Thyroid gland (tissue), 4 donors: ENCODE results near the gene EXOSC9. TPM values are rescaled to one million over a fixed set of nuclear protein-coding genes. Genes with fewer than 3 reads are reported as not detected.
A peak's percentile ranks its signal among the peaks of the same experiment; 100 is the strongest.
"Not testable (repeated sequence)": the region's sequence is repeated elsewhere in the genome, so short reads cannot be mapped to it uniquely, and the experiment has no call there.

Experiments used
- DNase-seq, 2 donors: peaks; one replicate each; pipeline ENCODE4 v3.0.0-alpha.2; 2019
- H3K27ac ChIP-seq, 3 donors: fragments of 200-600 bp; sonication (generic); 1 replicate in 2 of 3; 2 replicates in 1 of 3; pipeline ENCODE4 v1.5.1; 2016 to 2019; ENCODE audit warnings: mild to moderate bottlenecking in 1 of 3, moderate library complexity in 1 of 3
- H3K27me3 ChIP-seq: fragments of 200-600 bp; sonication (generic); one replicate; pipeline ENCODE4 v1.5.1; 2019
- H3K36me3 ChIP-seq, 2 donors: fragments of 200-600 bp; sonication (generic); one replicate each; pipeline ENCODE4 v1.5.1; 2016 to 2019
- H3K4me1 ChIP-seq, 2 donors: fragments of 200-600 bp; sonication (generic); one replicate each; pipeline ENCODE4 v1.5.1; 2017 to 2019
- H3K4me3 ChIP-seq, 3 donors: fragments of 200-600 bp; sonication (generic); replicated peaks in 1 of 3; 1 replicate in 2 of 3; 2 replicates in 1 of 3; pipeline ENCODE4 v1.5.1; 2016; ENCODE audit warnings: mild to moderate bottlenecking in 1 of 3
- H3K9me3 ChIP-seq: fragments of 200-600 bp; sonication (generic); one replicate; pipeline ENCODE4 v1.5.1; 2017
- POLR2A ChIP-seq, 2 donors: fragments of 450-650 bp; IDR thresholded peaks; one replicate each; pipeline ENCODE4 v1.6.1; 2017; ENCODE audit warnings: antibody characterized with exemption in 2 of 2, mild to moderate bottlenecking in 2 of 2, moderate library complexity in 1 of 2
- WGBS, 2 donors: methylation state at CpG; one replicate each; pipeline ENCODE4 v1.1.5; 2017; 5-methylcytosine and 5-hydroxymethylcytosine counted together
- intact Hi-C: fragments of 100-400 bp; cut with DNase I; formaldehyde crosslinking; loops from one replicate; pipeline ENCODE4 v1.15.1; 2023
- total RNA-seq, 4 donors: library from RNA; depleted of rRNA; stranded (reverse); fragments of >200 nt; gene quantifications; one replicate each; pipeline ENCODE4 v1.2.3, GENCODE V29; 2016
- TF ChIP-seq, protein P1 (sequence below), 6 experiments: fragments of 200-600 bp in 3 of 6; fragments of 450-650 bp in 3 of 6; sonication (generic) in 3 of 6; IDR thresholded peaks; one replicate each; pipeline ENCODE4 v1.5.1; 2016 to 2019; ENCODE audit warnings: antibody characterized with exemption in 6 of 6, mild to moderate bottlenecking in 2 of 6, inconsistent platforms in 1 of 6, moderate library complexity in 1 of 6

EXOSC9 gene, protein sequence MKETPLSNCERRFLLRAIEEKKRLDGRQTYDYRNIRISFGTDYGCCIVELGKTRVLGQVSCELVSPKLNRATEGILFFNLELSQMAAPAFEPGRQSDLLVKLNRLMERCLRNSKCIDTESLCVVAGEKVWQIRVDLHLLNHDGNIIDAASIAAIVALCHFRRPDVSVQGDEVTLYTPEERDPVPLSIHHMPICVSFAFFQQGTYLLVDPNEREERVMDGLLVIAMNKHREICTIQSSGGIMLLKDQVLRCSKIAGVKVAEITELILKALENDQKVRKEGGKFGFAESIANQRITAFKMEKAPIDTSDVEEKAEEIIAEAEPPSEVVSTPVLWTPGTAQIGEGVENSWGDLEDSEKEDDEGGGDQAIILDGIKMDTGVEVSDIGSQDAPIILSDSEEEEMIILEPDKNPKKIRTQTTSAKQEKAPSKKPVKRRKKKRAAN
- total RNA-seq, result 10 to 100 TPM in 3 of 4 donors, 1 to 10 TPM in 1; 9.6 to 21.0 (median 15.6) TPM

DNA sequence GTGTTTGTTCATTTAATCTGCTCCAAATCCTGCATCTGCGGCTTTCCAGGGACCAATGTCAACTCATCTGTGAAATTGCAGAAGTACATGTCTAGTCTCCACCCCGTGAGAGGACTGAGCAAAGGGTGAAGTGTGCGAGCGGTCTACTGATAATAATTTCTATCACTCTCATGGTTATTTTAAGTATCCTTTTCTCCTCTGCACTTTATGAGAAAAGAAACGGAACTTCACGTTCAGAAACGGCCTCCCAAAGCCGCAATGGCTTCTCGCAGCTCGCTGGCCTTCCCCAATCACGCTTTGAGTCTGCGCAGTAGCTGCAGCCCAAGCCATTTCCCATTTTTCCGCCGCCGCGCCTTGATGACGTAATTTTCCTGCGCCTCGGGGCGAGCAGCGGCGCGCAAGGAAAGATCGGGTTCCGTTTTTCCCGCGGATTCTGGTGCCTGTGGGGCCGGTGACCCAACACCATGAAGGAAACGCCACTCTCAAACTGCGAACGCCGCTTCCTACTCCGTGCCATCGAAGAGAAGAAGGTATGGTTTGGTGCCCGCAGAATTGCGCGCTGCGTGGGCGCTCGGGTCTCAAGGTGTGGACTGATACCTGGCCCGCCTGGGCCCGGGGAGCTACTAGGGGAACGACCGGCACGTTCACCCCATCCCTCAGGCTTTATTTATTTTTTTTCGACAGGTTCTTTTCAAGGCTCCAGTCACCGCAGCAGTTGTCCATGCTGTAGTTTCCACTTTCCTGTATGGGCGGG lies at the start of gene EXOSC9:
Gene EXOSC9, plus strand, starts transcription at position 363 of the 754 bp plus-strand sequence. Its CDS starts 102 bp downstream, at position 465.
- peak in 1 of 2 donors; percentile 79 for TF ChIP-seq POLR2A (IDR thresholded peaks at IDR 0.05)
- TF ChIP-seq, protein P1, sequence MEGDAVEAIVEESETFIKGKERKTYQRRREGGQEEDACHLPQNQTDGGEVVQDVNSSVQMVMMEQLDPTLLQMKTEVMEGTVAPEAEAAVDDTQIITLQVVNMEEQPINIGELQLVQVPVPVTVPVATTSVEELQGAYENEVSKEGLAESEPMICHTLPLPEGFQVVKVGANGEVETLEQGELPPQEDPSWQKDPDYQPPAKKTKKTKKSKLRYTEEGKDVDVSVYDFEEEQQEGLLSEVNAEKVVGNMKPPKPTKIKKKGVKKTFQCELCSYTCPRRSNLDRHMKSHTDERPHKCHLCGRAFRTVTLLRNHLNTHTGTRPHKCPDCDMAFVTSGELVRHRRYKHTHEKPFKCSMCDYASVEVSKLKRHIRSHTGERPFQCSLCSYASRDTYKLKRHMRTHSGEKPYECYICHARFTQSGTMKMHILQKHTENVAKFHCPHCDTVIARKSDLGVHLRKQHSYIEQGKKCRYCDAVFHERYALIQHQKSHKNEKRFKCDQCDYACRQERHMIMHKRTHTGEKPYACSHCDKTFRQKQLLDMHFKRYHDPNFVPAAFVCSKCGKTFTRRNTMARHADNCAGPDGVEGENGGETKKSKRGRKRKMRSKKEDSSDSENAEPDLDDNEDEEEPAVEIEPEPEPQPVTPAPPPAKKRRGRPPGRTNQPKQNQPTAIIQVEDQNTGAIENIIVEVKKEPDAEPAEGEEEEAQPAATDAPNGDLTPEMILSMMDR (IDR thresholded peaks at IDR 0.05), result peak in 1 of 6 experiments; percentile 24
- DNase-seq, result peak; percentile 90 to 94
- H3K36me3 ChIP-seq, result peaks cover 25% of the 10 kb centered on the region in 2 donors
- 0 to 1% methylated on average over 24 to 33 of the region's 48 CpGs for WGBS, 2 donors
- peaks cover 0 to 6% of the 10 kb centered on the region in 2 donors for H3K4me1 ChIP-seq
- H3K4me3 ChIP-seq, result peak within 1 kb of the TSS; percentile 41 to 98 (median 91)
- no peaks in the 10 kb centered on the region for H3K9me3 ChIP-seq
- intact Hi-C loops, result no loop called here
- H3K27ac ChIP-seq, result peak within 1 kb of the TSS; percentile 84 to 93 (median 89)
- H3K27me3 ChIP-seq, result no peaks in the 10 kb centered on the region

DNA sequence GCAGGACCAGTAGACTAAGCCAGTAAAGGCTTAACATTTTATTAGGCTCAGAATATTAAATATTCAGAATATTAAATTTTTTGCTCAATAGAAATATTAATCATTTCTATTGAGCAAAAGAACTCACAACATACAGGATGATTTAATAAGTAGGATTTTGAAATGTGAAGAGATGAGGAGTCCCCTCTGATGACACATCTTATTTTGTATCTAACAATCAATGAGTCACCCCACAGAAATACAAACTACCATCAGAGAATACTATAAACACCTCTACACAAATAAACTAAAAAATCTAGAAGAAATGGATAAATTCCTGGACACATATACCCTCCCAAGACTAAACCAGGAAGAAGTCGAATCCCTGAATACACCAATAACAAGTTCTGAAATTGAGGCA lies 49.0 kb upstream of the EXOSC9 start:
- H3K27ac ChIP-seq, H3K4me1 ChIP-seq, intact Hi-C loops, H3K9me3 ChIP-seq, H3K36me3 ChIP-seq, DNase-seq, H3K27me3 ChIP-seq, H3K4me3 ChIP-seq: not testable (repeated sequence)
- 83 to 84% methylated on average over 1 of the region's 1 CpG for WGBS, 2 donors

DNA sequence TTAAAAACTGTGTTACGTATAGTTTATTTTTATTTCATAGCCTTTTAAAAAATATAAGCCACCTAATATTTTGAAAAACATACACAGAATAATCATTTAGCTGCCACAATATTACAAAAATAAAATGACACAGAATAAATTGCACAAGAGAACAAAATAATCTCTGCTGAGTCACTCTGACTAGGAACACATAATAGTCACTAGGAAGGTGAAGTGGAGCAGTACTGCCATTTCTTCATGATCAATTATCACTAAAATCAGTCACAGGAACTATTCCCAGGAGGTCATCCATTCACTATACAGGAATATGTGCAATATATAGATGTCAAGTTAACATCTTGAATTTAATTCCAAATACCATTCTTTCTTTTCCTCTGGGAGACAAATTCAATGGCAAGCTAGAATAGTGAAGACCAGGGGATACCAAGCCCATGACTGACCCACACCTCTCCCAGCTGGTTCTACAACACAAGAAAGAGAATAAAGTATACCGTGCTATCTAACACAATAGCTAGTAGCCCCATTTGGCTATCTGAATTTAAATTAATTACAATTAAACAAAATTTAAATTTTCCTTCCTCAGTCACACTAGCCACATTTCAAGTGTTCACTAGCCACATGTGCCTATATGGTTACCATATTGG lies 42.1 kb upstream of the EXOSC9 start:
- no peak overlapping the region for H3K4me3 ChIP-seq
- no peaks in the 10 kb centered on the region for H3K4me1 ChIP-seq
- 97% methylated on average over 2 of the region's 2 CpGs for WGBS, 2 donors
- TF ChIP-seq POLR2A (IDR thresholded peaks at IDR 0.05), result no peak
- TF ChIP-seq, protein P1 (IDR thresholded peaks at IDR 0.05), result no peak
- H3K27ac ChIP-seq, result no peak overlapping the region
- no peaks in the 10 kb centered on the region for H3K27me3 ChIP-seq
- no peak for DNase-seq
- no peaks in the 10 kb centered on the region for H3K36me3 ChIP-seq
- intact Hi-C loops, result no loop called here
- H3K9me3 ChIP-seq, result no peaks in the 10 kb centered on the region

DNA sequence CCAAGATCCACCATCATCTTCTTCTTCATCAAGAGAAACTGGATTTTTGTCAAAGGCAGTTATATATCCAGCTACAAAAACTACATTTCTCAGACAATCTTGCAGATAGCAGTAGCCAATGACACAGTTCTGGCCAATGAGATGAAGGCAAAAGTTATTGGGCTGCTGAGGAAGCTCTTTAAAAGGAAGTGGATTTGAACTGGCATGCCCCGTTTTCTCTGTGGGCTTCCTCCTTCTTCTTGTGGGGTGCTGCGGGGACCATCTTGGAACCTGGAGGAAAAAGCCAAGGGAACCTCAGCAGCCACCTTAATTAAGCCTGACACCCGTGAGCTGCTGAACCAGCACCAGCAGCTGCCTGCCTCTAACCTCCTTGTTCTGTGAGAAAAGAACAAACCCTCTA lies 40.9 kb upstream of the EXOSC9 start:
- no peak for DNase-seq
- 63 to 64% methylated on average over 3 of the region's 3 CpGs for WGBS, 2 donors
- Histone ChIP-seq H3K4me1 (peaks cover 0 to 8% of the 10 kb centered on the region in 2 donors), H3K4me3 (no peak overlapping the region), H3K27me3 (no peaks in the 10 kb centered on the region), H3K27ac (no peak overlapping the region), H3K9me3 (no peaks in the 10 kb centered on the region), H3K36me3 (no peaks in the 10 kb centered on the region)
- intact Hi-C loops, result no loop called here
- TF ChIP-seq POLR2A (IDR thresholded peaks at IDR 0.05), result no peak
- TF ChIP-seq, protein P1 (IDR thresholded peaks at IDR 0.05), result no peak

DNA sequence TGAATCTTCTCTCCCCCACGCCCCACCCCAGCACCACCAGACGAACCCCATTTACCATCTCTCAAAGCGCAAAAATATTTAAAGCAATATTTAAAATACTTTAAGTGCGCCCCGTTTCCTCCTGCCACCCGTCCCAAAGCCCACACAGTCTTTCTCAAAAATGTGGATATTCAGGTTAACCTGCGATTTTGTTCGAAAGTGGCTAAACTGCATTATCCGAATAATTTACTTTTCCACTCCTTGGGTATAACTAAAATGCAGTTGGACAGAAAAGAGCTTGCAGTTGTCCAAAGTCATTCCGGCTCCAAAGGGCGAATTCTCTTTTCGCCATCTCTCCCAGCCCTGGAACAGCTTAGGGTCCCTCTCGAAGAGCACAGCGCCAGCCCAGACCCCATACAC lies 36.8 kb upstream of the EXOSC9 start:
- Histone ChIP-seq H3K4me3 (no peak overlapping the region), H3K27ac (no peak overlapping the region), H3K27me3 (no peaks in the 10 kb centered on the region), H3K4me1 (peaks cover 0 to 9% of the 10 kb centered on the region in 2 donors), H3K9me3 (no peaks in the 10 kb centered on the region), H3K36me3 (no peaks in the 10 kb centered on the region)
- DNase-seq, result no peak
- TF ChIP-seq, protein P1 (IDR thresholded peaks at IDR 0.05), result no peak
- TF ChIP-seq POLR2A (IDR thresholded peaks at IDR 0.05), result no peak
- intact Hi-C loops, result no loop called here
- 24 to 25% methylated on average over 13 to 14 of the region's 14 CpGs for WGBS, 2 donors
